Keratinocyte (primary cell): ENCODE measurements around the gene SERP2. TPM values are rescaled to one million over a fixed set of nuclear protein-coding genes. Genes with fewer than 3 reads are reported as not detected.

ENCODE experiments used
- DNase-seq: peaks from one replicate; pipeline ENCODE4 v3.0.0-alpha.2; 2011; ENCODE audit warnings: low read depth, missing footprints, low spot score
- FAIRE-seq: peaks from 2 replicates; lab custom pipeline; 2011; peaks lifted over from hg19 to GRCh38; lab: Jason Lieb, UNC
- H2AFZ ChIP-seq: 2 replicates; pipeline ENCODE4 v1.6.0; 2012; ENCODE audit warnings: low read length, control low read depth, inconsistent platforms; ENCODE audit not compliant: control insufficient read depth
- H3K27ac ChIP-seq: 2 replicates; pipeline ENCODE4 v1.5.1; 2011; ENCODE audit warnings: low read length; ENCODE audit not compliant: control insufficient read depth, insufficient read depth
- H3K27me3 ChIP-seq: 3 replicates; pipeline ENCODE4 v1.6.0; 2011; ENCODE audit warnings: low read length; ENCODE audit not compliant: control insufficient read depth, insufficient read depth; ENCODE audit errors: extremely low read depth
- H3K36me3 ChIP-seq, 2 experiments: 2 replicates in 1 of 2; 3 replicates in 1 of 2; pipeline ENCODE4 v1.5.1; 2011; ENCODE audit warnings: low read length in 2 of 2, mild to moderate bottlenecking in 1 of 2; ENCODE audit not compliant: control insufficient read depth in 2 of 2, insufficient read depth in 2 of 2; ENCODE audit errors: extremely low read depth in 1 of 2
- H3K4me1 ChIP-seq: 3 replicates; pipeline ENCODE4 v1.5.1; 2011; ENCODE audit warnings: low read length; ENCODE audit not compliant: control insufficient read depth, insufficient read depth; ENCODE audit errors: extremely low read depth
- H3K4me2 ChIP-seq: 3 replicates; pipeline ENCODE4 v1.6.0; 2011; ENCODE audit warnings: low read depth, low read length; ENCODE audit not compliant: control insufficient read depth, insufficient read depth; ENCODE audit errors: extremely low read depth
- H3K4me3 ChIP-seq, 3 experiments: fragments of 200-600 bp in 1 of 3; sonication (generic) in 1 of 3; 2 replicates in 2 of 3; 3 replicates in 1 of 3; pipeline ENCODE4 v1.5.1; 2011 to 2016; ENCODE audit warnings: low read length in 3 of 3, mild to moderate bottlenecking in 3 of 3, control low read depth in 2 of 3, inconsistent platforms in 1 of 3, low read depth in 1 of 3, mixed read lengths in 1 of 3, mixed run types in 1 of 3, moderate library complexity in 1 of 3; ENCODE audit not compliant: control insufficient read depth in 2 of 3, insufficient read depth in 2 of 3; ENCODE audit errors: extremely low read depth in 1 of 3
- H3K79me2 ChIP-seq: 2 replicates; pipeline ENCODE4 v1.6.0; 2012; ENCODE audit warnings: low read length; ENCODE audit not compliant: control insufficient read depth, insufficient read depth
- H3K9ac ChIP-seq: 3 replicates; pipeline ENCODE4 v1.6.0; 2011; ENCODE audit warnings: low read length; ENCODE audit not compliant: control insufficient read depth, insufficient read depth; ENCODE audit errors: extremely low read depth
- H3K9me1 ChIP-seq: 3 replicates; pipeline ENCODE4 v1.6.0; 2011; ENCODE audit warnings: low read length; ENCODE audit not compliant: control insufficient read depth, insufficient read depth; ENCODE audit errors: extremely low read depth
- H3K9me3 ChIP-seq: 2 replicates; pipeline ENCODE4 v1.5.1; 2012; ENCODE audit warnings: low read depth, low read length; ENCODE audit not compliant: control insufficient read depth
- H4K20me1 ChIP-seq: 3 replicates; pipeline ENCODE4 v1.6.0; 2011; ENCODE audit warnings: low read length; ENCODE audit not compliant: control insufficient read depth, insufficient read depth; ENCODE audit errors: extremely low read depth
- CTCF ChIP-seq, 3 experiments: IDR thresholded peaks in 1 of 3; conservative IDR thresholded peaks in 1 of 3; optimal IDR thresholded peaks in 1 of 3; 2 replicates in 2 of 3; 3 replicates in 1 of 3; pipeline versions ENCODE3 to v1.5.1; 2011; ENCODE audit warnings: low read length in 3 of 3, mild to moderate bottlenecking in 3 of 3, moderate library complexity in 2 of 3, control low read depth in 1 of 3, inconsistent platforms in 1 of 3; ENCODE audit not compliant: insufficient read depth in 2 of 3; ENCODE audit errors: extremely low read depth in 1 of 3
- EZH2 ChIP-seq: IDR thresholded peaks from one replicate; pipeline ENCODE4 v1.6.1; 2012; ENCODE audit warnings: inconsistent platforms, mild to moderate bottlenecking, low read length, moderate library complexity
- dilution Hi-C: fragments of 300-500 bp; cut with MboI; formaldehyde crosslinking; loops from one replicate; pipeline ENCODE4 v1.7.0; 2020; ENCODE audit warnings: low sequenced_read_pairs; ENCODE audit not compliant: extremely low pct_ligation_motif_present
- polyA plus RNA-seq, 5 experiments: library from polyadenylated mRNA; depleted of rRNA in 3 of 5; stranded (reverse) in 3 of 5; stranded (forward) in 1 of 5; unstranded in 1 of 5; fragments of >200 nt; gene quantifications; 1 replicate in 1 of 5; 2 replicates in 3 of 5; 3 replicates in 1 of 5; pipeline versions ENCODE4 v1.2.1 to v1.2.3, GENCODE V29; 2011 to 2012; ENCODE audit warnings: missing spikeins in 2 of 5, low read depth in 1 of 5, low replicate concordance in 1 of 5

The SERP2 gene
- polyA plus RNA-seq, 1 donor (not counting 4 experiments of a cell fraction or from before 2014, with no cell fraction given) = 0.45 TPM

- no peaks in the 10 kb centered on the region for H3K9me1 ChIP-seq
- TF ChIP-seq EZH2 = no peak
- TF ChIP-seq CTCF (optimal IDR thresholded peaks at IDR 0.05 in 1 of 3, IDR thresholded peaks at IDR 0.05 in 1 of 3, conservative IDR thresholded peaks at IDR 0.05 in 1 of 3; ENCODE audit: extremely low read depth in 1 of 3, insufficient read depth in 2 of 3, low read length in 3 of 3) = no peak
- peaks cover 20% of the 10 kb centered on the region for H3K4me1 ChIP-seq
- dilution Hi-C loops = no loop called here
- H3K79me2 ChIP-seq = no peaks in the 10 kb centered on the region
- no peak overlapping the region for H2AFZ ChIP-seq
- DNase-seq = no peak
- no peaks in the 10 kb centered on the region for H4K20me1 ChIP-seq
- no peak for FAIRE-seq
- no peaks in the 10 kb centered on the region for H3K27me3 ChIP-seq
- H3K9ac ChIP-seq = no peak overlapping the region
- no peaks in the 10 kb centered on the region for H3K36me3 ChIP-seq
- no peak overlapping the region for H3K27ac ChIP-seq
- H3K9me3 ChIP-seq = no peaks in the 10 kb centered on the region
- H3K4me3 ChIP-seq = no peak overlapping the region
- no peak overlapping the region for H3K4me2 ChIP-seq
Measured at GRCh38 chr13:44368599-44369368, 4.8 kb upstream of the SERP2 start.

- H3K27ac ChIP-seq = no peak overlapping the region
- H3K4me3 ChIP-seq = no peak overlapping the region
- dilution Hi-C loops = no loop called here
- no peak overlapping the region for H3K9ac ChIP-seq
- no peaks in the 10 kb centered on the region for H3K79me2 ChIP-seq
- no peaks in the 10 kb centered on the region for H3K9me3 ChIP-seq
- no peaks in the 10 kb centered on the region for H3K27me3 ChIP-seq
- no peaks in the 10 kb centered on the region for H3K36me3 ChIP-seq
- H3K4me1 ChIP-seq = no peaks in the 10 kb centered on the region
- DNase-seq (no peak), FAIRE-seq (no peak)
- no peak overlapping the region for H3K4me2 ChIP-seq
- H2AFZ ChIP-seq = no peak overlapping the region
- H4K20me1 ChIP-seq = no peaks in the 10 kb centered on the region
- no peaks in the 10 kb centered on the region for H3K9me1 ChIP-seq
- TF ChIP-seq CTCF (optimal IDR thresholded peaks at IDR 0.05 in 1 of 3, IDR thresholded peaks at IDR 0.05 in 1 of 3, conservative IDR thresholded peaks at IDR 0.05 in 1 of 3; ENCODE audit: extremely low read depth in 1 of 3, insufficient read depth in 2 of 3, low read length in 3 of 3) = no peak
- TF ChIP-seq EZH2 = no peak
Measured at GRCh38 chr13:44371421-44371820, 2.2 kb upstream of the SERP2 start.
